22Rv1 (cell line): ENCODE data around the gene TIMM8A.

ENCODE experiments used
- H3K27ac ChIP-seq: fragments of 450-650 bp; 2 replicates; pipeline ENCODE4 v1.5.1; 2017
- CTCF ChIP-seq: fragments of 450-650 bp; IDR thresholded peaks from 2 replicates; pipeline ENCODE4 v1.5.1; 2017; ENCODE audit warnings: mild to moderate bottlenecking
- ZFX ChIP-seq: fragments of 450-650 bp; IDR thresholded peaks from 2 replicates; pipeline ENCODE4 v1.6.1; 2017; ENCODE audit warnings: antibody characterized with exemption, borderline replicate concordance

The TIMM8A gene

GRCh38 chrX:101377547-101377946 lies 29.0 kb upstream of the TIMM8A start:
- TF ChIP-seq ZFX (no peak), CTCF (no peak)
- no peak overlapping the region for H3K27ac ChIP-seq

GRCh38 chrX:101370888-101371504 lies 22.5 kb upstream of the TIMM8A start:
- no peak overlapping the region for H3K27ac ChIP-seq
- TF ChIP-seq ZFX (no peak), CTCF (no peak)

GRCh38 chrX:101369687-101370086 lies 21.1 kb upstream of the TIMM8A start:
- H3K27ac ChIP-seq: no peak overlapping the region
- no peak for TF ChIP-seq ZFX
- TF ChIP-seq CTCF: no peak

- TF ChIP-seq CTCF (no peak), ZFX (no peak)
- no peak overlapping the region for H3K27ac ChIP-seq
Measured at GRCh38 chrX:101368800-101369199, 20.3 kb upstream of the TIMM8A start.

- no peak overlapping the region for H3K27ac ChIP-seq
- TF ChIP-seq CTCF (no peak), ZFX (no peak)
Measured at GRCh38 chrX:101365301-101365795, 16.8 kb upstream of the TIMM8A start.

- no peak overlapping the region for H3K27ac ChIP-seq
- no peak for TF ChIP-seq CTCF
- TF ChIP-seq ZFX: no peak
Measured at GRCh38 chrX:101362757-101363156, 14.2 kb upstream of the TIMM8A start.

- TF ChIP-seq ZFX: no peak
- no peak for TF ChIP-seq CTCF
- H3K27ac ChIP-seq: no peak overlapping the region
Measured at GRCh38 chrX:101362116-101362515, 13.6 kb upstream of the TIMM8A start.
